Upper lobe of left lung (tissue), 6 donors: ENCODE data around the gene GDF10. TPM values are rescaled to one million over a fixed set of nuclear protein-coding genes. Genes with fewer than 3 reads are reported as not detected.

Experiments used
- ATAC-seq, 2 donors: fragments of 200-7000 bp; cut with Tn5 transposase; one replicate each; pipeline ENCODE4 v1.9.1; 2022; ENCODE audit warnings: mild to moderate bottlenecking in 2 of 2, moderate library complexity in 2 of 2; ENCODE audit not compliant: low FRiP score in 2 of 2
- DNase-seq, 2 donors: peaks; one replicate each; pipeline ENCODE4 v3.0.0-alpha.2; 2019 to 2020
- H3K27ac ChIP-seq, 4 donors: fragments of 200-600 bp; sonication (generic); one replicate each; pipeline ENCODE4 v1.5.1; 2016 to 2019
- H3K27me3 ChIP-seq, 4 donors: fragments of 200-600 bp; sonication (generic); one replicate each; pipeline ENCODE4 v1.5.1; 2017 to 2019
- H3K36me3 ChIP-seq, 4 donors: fragments of 200-600 bp; sonication (generic); one replicate each; pipeline ENCODE4 v1.5.1; 2016 to 2019
- H3K4me1 ChIP-seq, 4 donors: fragments of 200-600 bp; sonication (generic); one replicate each; pipeline ENCODE4 v1.5.1; 2018 to 2019
- H3K4me3 ChIP-seq, 4 donors: fragments of 200-600 bp; sonication (generic); one replicate each; pipeline ENCODE4 v1.5.1; 2017 to 2019; ENCODE audit warnings: mild to moderate bottlenecking in 2 of 4, moderate library complexity in 1 of 4
- H3K9me3 ChIP-seq, 4 donors: fragments of 200-600 bp; sonication (generic); one replicate each; pipeline ENCODE4 v1.5.1; 2018 to 2019
- EP300 ChIP-seq, 4 donors: sonication (generic); formaldehyde crosslinking; IDR thresholded peaks; one replicate each; pipeline ENCODE4 v1.5.1; 2017; ENCODE audit warnings: antibody characterized with exemption in 4 of 4, control low read depth in 2 of 4
- POLR2A ChIP-seq, 4 donors: fragments of 450-650 bp; IDR thresholded peaks; one replicate each; pipeline ENCODE4 v1.5.1; 2016 to 2017; ENCODE audit warnings: antibody characterized with exemption in 4 of 4, mild to moderate bottlenecking in 2 of 4
- POLR2AphosphoS5 ChIP-seq, 2 donors: sonication (generic); formaldehyde crosslinking; IDR thresholded peaks; one replicate each; pipeline ENCODE4 v1.5.1; 2017; ENCODE audit warnings: antibody characterized with exemption in 2 of 2
- WGBS, 2 donors: methylation state at CpG; one replicate each; pipeline ENCODE4 v1.1.5; 2017 to 2018; 5-methylcytosine and 5-hydroxymethylcytosine counted together
- total RNA-seq, 6 donors: library from RNA; depleted of rRNA in 4 of 6; stranded (reverse); fragments of >200 nt in 4 of 6; gene quantifications; one replicate each; pipeline versions ENCODE4 v1.1.0 to v1.2.1, GENCODE V29; 2016 to 2021
- TF ChIP-seq, protein P1 (sequence below), 6 experiments: fragments of 450-650 bp in 4 of 6; fragments of 200-600 bp in 2 of 6; sonication (generic) in 2 of 6; IDR thresholded peaks; one replicate each; pipeline ENCODE4 v1.5.1; 2016 to 2019; ENCODE audit warnings: antibody characterized with exemption in 6 of 6
- donor health status: DM: no; HTN: no; CAD: no; lungs with moderate emphysema.
- donor health status: DM: no; HTN: yes; CAD: no; lungs with severe emphysema.

GDF10 gene
- total RNA-seq, 6 donors from 2014 or later = 1.8 to 23.4 (median 7.8) TPM

DNA sequence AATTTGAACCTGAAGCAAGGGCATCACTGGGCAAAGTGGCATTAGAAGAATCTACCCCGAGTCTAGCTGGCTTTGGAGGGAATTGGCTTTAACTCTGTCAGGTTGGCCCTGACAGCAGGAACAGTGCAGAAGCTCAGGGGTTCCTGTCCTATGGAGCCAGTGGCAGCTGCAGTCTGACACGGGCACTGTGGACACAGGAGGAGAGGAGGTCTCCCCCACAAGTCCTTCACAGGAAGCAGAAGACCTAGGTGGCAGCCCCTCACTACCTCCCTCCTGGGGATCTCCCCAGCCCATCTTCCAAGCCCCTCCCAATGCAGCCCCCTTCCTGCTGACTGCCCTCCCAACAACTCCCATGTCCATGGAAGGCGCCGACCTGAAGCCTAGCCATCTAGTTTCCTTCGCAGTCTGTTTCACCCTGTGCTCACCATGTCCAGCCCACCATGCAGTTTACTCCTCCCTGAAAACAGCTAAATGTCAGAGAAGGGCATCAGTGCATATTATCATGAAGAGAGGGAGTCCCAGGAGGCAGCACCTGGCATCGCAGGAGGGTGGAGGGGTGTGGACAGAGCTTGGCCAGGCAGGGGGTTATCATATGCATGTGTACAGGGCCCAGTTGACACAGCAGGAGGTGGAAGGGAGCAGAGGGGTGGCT, 17.9 kb upstream of the GDF10 start:
- Histone ChIP-seq H3K27ac (no peak overlapping the region), H3K4me1 (no peaks in the 10 kb centered on the region), H3K9me3 (no peaks in the 10 kb centered on the region), H3K4me3 (no peak overlapping the region), H3K36me3 (no peaks in the 10 kb centered on the region), H3K27me3 (no peaks in the 10 kb centered on the region)
- 76 to 86% methylated on average over 5 to 6 of the region's 6 CpGs for WGBS, 2 donors
- no peak for DNase-seq
- TF ChIP-seq POLR2A (IDR thresholded peaks at IDR 0.05) = no peak
- TF ChIP-seq POLR2AphosphoS5 (IDR thresholded peaks at IDR 0.05) = no peak
- TF ChIP-seq, protein P1, sequence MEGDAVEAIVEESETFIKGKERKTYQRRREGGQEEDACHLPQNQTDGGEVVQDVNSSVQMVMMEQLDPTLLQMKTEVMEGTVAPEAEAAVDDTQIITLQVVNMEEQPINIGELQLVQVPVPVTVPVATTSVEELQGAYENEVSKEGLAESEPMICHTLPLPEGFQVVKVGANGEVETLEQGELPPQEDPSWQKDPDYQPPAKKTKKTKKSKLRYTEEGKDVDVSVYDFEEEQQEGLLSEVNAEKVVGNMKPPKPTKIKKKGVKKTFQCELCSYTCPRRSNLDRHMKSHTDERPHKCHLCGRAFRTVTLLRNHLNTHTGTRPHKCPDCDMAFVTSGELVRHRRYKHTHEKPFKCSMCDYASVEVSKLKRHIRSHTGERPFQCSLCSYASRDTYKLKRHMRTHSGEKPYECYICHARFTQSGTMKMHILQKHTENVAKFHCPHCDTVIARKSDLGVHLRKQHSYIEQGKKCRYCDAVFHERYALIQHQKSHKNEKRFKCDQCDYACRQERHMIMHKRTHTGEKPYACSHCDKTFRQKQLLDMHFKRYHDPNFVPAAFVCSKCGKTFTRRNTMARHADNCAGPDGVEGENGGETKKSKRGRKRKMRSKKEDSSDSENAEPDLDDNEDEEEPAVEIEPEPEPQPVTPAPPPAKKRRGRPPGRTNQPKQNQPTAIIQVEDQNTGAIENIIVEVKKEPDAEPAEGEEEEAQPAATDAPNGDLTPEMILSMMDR (IDR thresholded peaks at IDR 0.05) = no peak
- TF ChIP-seq EP300 (IDR thresholded peaks at IDR 0.05) = no peak
- no peak for ATAC-seq

DNA sequence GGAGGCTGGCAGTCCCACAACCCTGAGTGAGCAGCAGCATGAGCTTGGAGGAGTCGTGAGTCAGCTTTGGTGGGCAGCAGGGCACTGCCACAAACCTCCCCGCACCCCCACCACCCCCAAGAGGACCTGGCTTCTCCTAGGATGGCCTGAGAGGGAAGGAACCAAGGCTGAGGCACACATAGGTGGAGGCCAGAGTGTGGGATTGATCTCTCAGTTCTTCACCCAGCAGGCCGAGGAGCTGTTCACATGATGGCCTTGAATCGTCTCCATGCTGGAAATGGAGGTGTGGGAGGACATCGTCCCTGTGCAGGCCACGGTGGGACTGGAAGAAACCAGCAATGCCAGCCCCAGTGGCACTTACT, 17.4 kb upstream of the GDF10 start:
- peak in 1 of 2 donors; percentile 45 for DNase-seq
- no peak for ATAC-seq

DNA sequence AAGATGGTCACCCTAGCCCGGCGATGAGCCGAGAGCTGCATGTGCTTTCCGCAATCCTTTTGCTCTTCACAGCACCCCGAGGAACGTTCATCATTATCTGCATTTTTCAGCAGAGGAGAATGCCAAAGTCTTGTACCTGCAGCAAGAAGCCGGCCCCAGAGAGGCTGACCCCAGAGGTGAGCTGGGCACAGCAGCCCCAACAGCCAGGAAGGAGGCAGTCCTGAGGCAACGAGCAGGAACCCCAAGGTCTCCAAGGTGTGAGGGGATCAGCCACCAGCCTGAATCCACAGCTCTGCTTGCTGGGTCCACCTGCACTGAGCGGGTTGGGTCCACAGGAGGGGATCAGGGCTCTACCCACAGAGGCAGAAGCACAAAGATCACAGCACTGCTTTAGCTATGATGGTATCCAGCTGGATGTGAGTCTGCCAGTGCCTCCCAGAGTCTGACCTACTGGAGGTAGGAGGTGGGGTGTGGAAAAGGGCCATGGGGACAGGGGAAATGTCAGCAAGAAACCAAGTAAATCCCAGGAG, 16.8 kb upstream of the GDF10 start:
- DNase-seq = no peak
- H3K27ac ChIP-seq = no peak overlapping the region
- TF ChIP-seq POLR2A (IDR thresholded peaks at IDR 0.05) (no peak), EP300 (IDR thresholded peaks at IDR 0.05) (no peak), POLR2AphosphoS5 (IDR thresholded peaks at IDR 0.05) (no peak)
- TF ChIP-seq, protein P1 (IDR thresholded peaks at IDR 0.05) = no peak
- no peaks in the 10 kb centered on the region for H3K27me3 ChIP-seq
- no peaks in the 10 kb centered on the region for H3K36me3 ChIP-seq
- 86 to 93% methylated on average over 8 to 9 of the region's 9 CpGs for WGBS, 2 donors
- H3K9me3 ChIP-seq = no peaks in the 10 kb centered on the region
- no peak overlapping the region for H3K4me3 ChIP-seq
- ATAC-seq = no peak
- H3K4me1 ChIP-seq = no peaks in the 10 kb centered on the region

More for the DNA sequence above, 17.4 kb upstream of the GDF10 start:
- H3K4me1 ChIP-seq = no peaks in the 10 kb centered on the region
- H3K27ac ChIP-seq = no peak overlapping the region
- TF ChIP-seq POLR2A (IDR thresholded peaks at IDR 0.05) (no peak), EP300 (IDR thresholded peaks at IDR 0.05) (no peak), POLR2AphosphoS5 (IDR thresholded peaks at IDR 0.05) (no peak)
- TF ChIP-seq, protein P1 (IDR thresholded peaks at IDR 0.05) = no peak
- H3K4me3 ChIP-seq = no peak overlapping the region
- no peaks in the 10 kb centered on the region for H3K27me3 ChIP-seq
- 58 to 96% methylated on average over 4 to 6 of the region's 6 CpGs for WGBS, 2 donors
- H3K36me3 ChIP-seq = no peaks in the 10 kb centered on the region
- H3K9me3 ChIP-seq = no peaks in the 10 kb centered on the region

DNA sequence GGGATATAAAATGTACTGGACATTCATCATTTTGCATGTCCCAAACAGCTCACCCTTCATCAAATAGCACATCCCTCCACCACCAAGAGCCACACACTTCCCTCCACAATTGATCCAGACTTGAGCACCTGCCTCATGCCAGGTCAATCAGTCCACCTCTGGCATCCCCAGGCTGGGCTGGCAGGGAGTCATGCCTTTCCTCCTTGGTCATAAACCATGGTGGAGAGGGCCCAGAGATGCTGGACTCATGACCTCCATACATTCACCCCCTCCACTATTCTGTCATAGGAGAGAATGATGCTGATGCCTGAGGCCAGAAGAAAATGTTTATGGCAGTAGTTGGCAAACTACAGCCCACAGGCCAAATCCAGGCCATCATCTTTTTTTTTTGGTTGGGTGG, 16.1 kb upstream of the GDF10 start:
- H3K36me3 ChIP-seq = no peaks in the 10 kb centered on the region
- H3K27ac ChIP-seq = no peak overlapping the region
- no peaks in the 10 kb centered on the region for H3K4me1 ChIP-seq
- no peak for ATAC-seq
- no peak overlapping the region for H3K4me3 ChIP-seq
- no peaks in the 10 kb centered on the region for H3K27me3 ChIP-seq
- no peak for DNase-seq
- TF ChIP-seq POLR2AphosphoS5 (IDR thresholded peaks at IDR 0.05) = no peak
- no peak for TF ChIP-seq POLR2A (IDR thresholded peaks at IDR 0.05)
- TF ChIP-seq, protein P1 (IDR thresholded peaks at IDR 0.05) = no peak
- no peak for TF ChIP-seq EP300 (IDR thresholded peaks at IDR 0.05)
- H3K9me3 ChIP-seq = no peaks in the 10 kb centered on the region
